CD4-positive, alpha-beta memory T cell (primary cell): ENCODE data around the gene RPS27. TPM values are rescaled to one million over a fixed set of nuclear protein-coding genes. Genes with fewer than 3 reads are reported as not detected.
"Not testable (repeated sequence)": the region's sequence is repeated elsewhere in the genome, so short reads cannot be mapped to it uniquely, and the experiment has no call there.

Source experiments
- CTCF ChIA-PET: fragments of 350-600 bp; sonication (Branson Sonifier 250); formaldehyde crosslinking; loops from one replicate; lab custom pipeline; 2021; ENCODE audit warnings: inconsistent platforms; ENCODE audit not compliant: partially characterized antibody; lab: Charles Lee
- POLR2A ChIA-PET: fragments of 350-600 bp; sonication (Branson Sonifier 250); formaldehyde crosslinking; loops from one replicate; lab custom pipeline; 2021; ENCODE audit not compliant: partially characterized antibody; lab: Charles Lee
- DNase-seq, 5 donors: peaks; one replicate each; pipeline versions ENCODE4 v3.0.0 to v3.0.0-alpha.2; 2020 to 2022; ENCODE audit warnings: mixed read lengths in 1 of 5
- H3K27ac ChIP-seq: one replicate; pipeline ENCODE4 v1.7.0; 2013; ENCODE audit warnings: low read depth, low read length
- H3K27me3 ChIP-seq: 2 replicates; pipeline ENCODE4 v1.7.0; 2013; ENCODE audit warnings: mild to moderate bottlenecking, low read length, moderate library complexity; ENCODE audit not compliant: insufficient read depth
- H3K36me3 ChIP-seq: 2 replicates; pipeline ENCODE4 v1.7.0; 2013; ENCODE audit warnings: mild to moderate bottlenecking, low read length, moderate library complexity; ENCODE audit not compliant: insufficient read depth
- H3K4me1 ChIP-seq: 2 replicates; pipeline ENCODE4 v1.7.0; 2013; ENCODE audit warnings: mild to moderate bottlenecking, low read length, moderate library complexity; ENCODE audit not compliant: insufficient read depth
- H3K4me3 ChIP-seq, 2 donors: one replicate each; pipeline ENCODE4 v1.7.0; 2013; ENCODE audit warnings: low read length in 2 of 2, mild to moderate bottlenecking in 1 of 2
- H3K9me3 ChIP-seq, 2 donors: one replicate each; pipeline ENCODE4 v1.7.0; 2013; ENCODE audit warnings: low read length in 2 of 2, control low read depth in 1 of 2; ENCODE audit not compliant: control insufficient read depth in 1 of 2
- H3K27ac Mint-ChIP-seq, 7 donors: one replicate each; pipeline ENCODE4 v1.8.0; 2020 to 2021; ENCODE audit warnings: mixed read lengths in 7 of 7, mild to moderate bottlenecking in 6 of 7, inconsistent platforms in 3 of 7, moderate library complexity in 3 of 7
- H3K27me3 Mint-ChIP-seq, 2 donors: one replicate each; pipeline ENCODE4 v1.8.0; 2020 to 2021; ENCODE audit warnings: mixed read lengths in 2 of 2
- H3K36me3 Mint-ChIP-seq, 2 donors: one replicate each; pipeline ENCODE4 v1.8.0; 2020 to 2021; ENCODE audit warnings: mixed read lengths in 2 of 2, inconsistent platforms in 1 of 2, mild to moderate bottlenecking in 1 of 2
- H3K4me1 Mint-ChIP-seq, 4 donors: one replicate each; pipeline ENCODE4 v1.8.0; 2020 to 2021; ENCODE audit warnings: mixed read lengths in 4 of 4, mild to moderate bottlenecking in 1 of 4
- H3K4me3 Mint-ChIP-seq, 8 donors: one replicate each; pipeline ENCODE4 v1.8.0; 2020 to 2021; ENCODE audit warnings: mixed read lengths in 8 of 8, mild to moderate bottlenecking in 7 of 8, moderate library complexity in 6 of 8, inconsistent platforms in 3 of 8
- H3K9me3 Mint-ChIP-seq, 8 donors: one replicate each; pipeline ENCODE4 v1.8.0; 2020 to 2021; ENCODE audit warnings: mixed read lengths in 8 of 8, mild to moderate bottlenecking in 5 of 8, inconsistent platforms in 3 of 8, moderate library complexity in 1 of 8
- intact Hi-C: fragments of 100-400 bp; cut with micrococcal nuclease; formaldehyde crosslinking; loops from one replicate; pipeline ENCODE4 v1.15.1; 2023
- polyA plus RNA-seq, 2 donors: library from polyadenylated mRNA; unstranded; fragments of 300-500 nt; fragmentation: Illumina TruSeq; gene quantifications; one replicate each; pipeline ENCODE4 v1.2.3, GENCODE V29; 2021
- total RNA-seq, 2 experiments: library from RNA; stranded (reverse); gene quantifications; one replicate each; pipeline ENCODE4 v1.2.3, GENCODE V29; 2021

The RPS27 gene
- total and polyA plus RNA-seq, 4 experiments from 2014 or later = 6,785 to 21,324 (median 12,054) TPM

GRCh38 chr1:153981735-153982134 lies 8.8 kb upstream of the RPS27 start:
- H3K27me3 ChIP-seq, H3K4me3 ChIP-seq, intact Hi-C loops, DNase-seq, H3K27ac ChIP-seq, H3K27me3 Mint-ChIP-seq, H3K9me3 Mint-ChIP-seq, H3K36me3 ChIP-seq, CTCF ChIA-PET, H3K9me3 ChIP-seq: not testable (repeated sequence)
- Mint-ChIP-seq H3K4me1 (peaks cover 8 to 26% (median 17%) of the 10 kb centered on the region in 4 donors), H3K4me3 (peak overlapping the region in 1 of 8 donors; percentile 30), H3K27ac (peak overlapping the region in 1 of 7 donors; percentile 33), H3K36me3 (peaks cover 0 to 11% of the 10 kb centered on the region in 2 donors)
- peaks cover 12% of the 10 kb centered on the region for H3K4me1 ChIP-seq
- POLR2A ChIA-PET = interaction anchor here (1.3 to 1.8 kb wide), 2 partner anchors 9 to 11 kb away, joined by 6 to 8 read pairs; partner anchors contain the start of gene RPS27

- Histone ChIP-seq H3K4me1 (peaks cover 4% of the 10 kb centered on the region), H3K9me3 (no peaks in the 10 kb centered on the region), H3K27ac (no peak overlapping the region), H3K36me3 (no peaks in the 10 kb centered on the region), H3K4me3 (no peak overlapping the region), H3K27me3 (no peaks in the 10 kb centered on the region)
- Mint-ChIP-seq H3K27me3 (peaks cover 4 to 5% of the 10 kb centered on the region in 2 donors), H3K4me3 (no peak overlapping the region), H3K27ac (no peak overlapping the region), H3K36me3 (no peaks in the 10 kb centered on the region), H3K4me1 (peaks cover 5 to 12% (median 9%) of the 10 kb centered on the region in 4 donors), H3K9me3 (no peaks in the 10 kb centered on the region)
- ChIA-PET POLR2A (interaction anchor here (1.0 to 8.0 kb wide), 3 partner anchors 8 to 186 kb away, joined by 3 to 164 read pairs (median 4); partner anchors contain the start of genes CREB3L4 and JTB), CTCF (interaction anchor here (0.8 to 11.0 kb wide), 6 partner anchors 19 to 200 kb away, joined by 3 to 169 read pairs (median 18); partner anchors contain the start of genes CREB3L4, DENND4B and SLC39A1)
- no peak for DNase-seq
- intact Hi-C loops = no loop called here
Measured at GRCh38 chr1:153984123-153984894, 6.3 kb upstream of the RPS27 start.

- Mint-ChIP-seq H3K27ac (peak overlapping the region in 2 of 7 donors; percentile 6 to 51), H3K27me3 (peaks cover 4 to 5% of the 10 kb centered on the region in 2 donors), H3K4me1 (peaks cover 6 to 15% (median 12%) of the 10 kb centered on the region in 4 donors), H3K9me3 (no peaks in the 10 kb centered on the region), H3K36me3 (no peaks in the 10 kb centered on the region), H3K4me3 (no peak overlapping the region)
- Histone ChIP-seq H3K27ac (no peak overlapping the region), H3K4me3 (no peak overlapping the region), H3K36me3 (no peaks in the 10 kb centered on the region), H3K27me3 (no peaks in the 10 kb centered on the region), H3K9me3 (no peaks in the 10 kb centered on the region), H3K4me1 (peaks cover 10% of the 10 kb centered on the region)
- intact Hi-C loops = no loop called here
- DNase-seq = no peak
- CTCF ChIA-PET = interaction anchor here (1.1 to 11.0 kb wide), 10 partner anchors 9 to 234 kb away, joined by 3 to 169 read pairs (median 6); partner anchors contain the start of genes CREB3L4, DENND4B, SLC27A3 and SLC39A1
- POLR2A ChIA-PET = interaction anchor here (1.0 to 8.0 kb wide), 5 partner anchors 9 to 188 kb away, joined by 3 to 164 read pairs (median 16); partner anchors contain the start of genes CREB3L4, DENND4B and JTB
Measured at GRCh38 chr1:153985341-153985912, 5.1 kb upstream of the RPS27 start.

GRCh38 chr1:153985941-153986761 lies 4.4 kb upstream of the RPS27 start, which contains the start of gene RAB13:
TSS of gene RAB13 (minus strand) at chr1:153986339. CDS start at chr1:153986236, 103 bp downstream.
- Mint-ChIP-seq H3K4me1 (peaks cover 8 to 20% (median 15%) of the 10 kb centered on the region in 4 donors), H3K36me3 (peaks cover 1 to 6% of the 10 kb centered on the region in 2 donors), H3K9me3 (peaks cover 0 to 3% (median 0%) of the 10 kb centered on the region in 8 donors), H3K4me3 (peak within 1 kb of the TSS; percentile 2 to 72 (median 38)), H3K27ac (peak within 1 kb of the TSS; percentile 77 to 96 (median 88)), H3K27me3 (peaks cover 4 to 5% of the 10 kb centered on the region in 2 donors)
- POLR2A ChIA-PET = interaction anchor here (0.8 to 8.0 kb wide), 13 partner anchors 10 to 352 kb away, joined by 3 to 164 read pairs (median 4); partner anchors contain the start of genes CHTOP, CREB3L4, DENND4B and GATAD2B
- Histone ChIP-seq H3K4me1 (peaks cover 11% of the 10 kb centered on the region), H3K4me3 (no peak within 1 kb of the TSS), H3K9me3 (no peaks in the 10 kb centered on the region), H3K27ac (peak within 1 kb of the TSS; percentile 38), H3K27me3 (no peaks in the 10 kb centered on the region), H3K36me3 (no peaks in the 10 kb centered on the region)
- intact Hi-C loops = loop anchor here (1.0 to 2.0 kb wide), 9 partner anchors 27 to 475 kb away; partner anchors contain the start of genes CRTC2 and GATAD2B
- CTCF ChIA-PET = interaction anchor here (0.7 to 11.0 kb wide), 31 partner anchors 8 to 478 kb away, joined by 3 to 169 read pairs (median 4); partner anchors contain the start of genes CREB3L4, DENND4B, JTB and SLC27A3
- DNase-seq = no peak

GRCh38 chr1:153987621-153988020 lies 2.9 kb upstream of the RPS27 start:
- intact Hi-C loops = loop anchor here (2.0 kb wide), 3 partner anchors 29 to 477 kb away; partner anchors contain the start of genes CRTC2 and GATAD2B
- CTCF ChIA-PET = interaction anchor here (0.8 to 11.0 kb wide), 20 partner anchors 8 to 310 kb away, joined by 3 to 169 read pairs (median 4); partner anchors contain the start of genes CREB3L4, DENND4B, JTB and SLC39A1
- Histone ChIP-seq H3K9me3 (no peaks in the 10 kb centered on the region), H3K27ac (no peak overlapping the region), H3K4me1 (peaks cover 25% of the 10 kb centered on the region), H3K4me3 (no peak overlapping the region), H3K36me3 (peaks cover 12% of the 10 kb centered on the region), H3K27me3 (no peaks in the 10 kb centered on the region)
- H3K27ac Mint-ChIP-seq = peak overlapping the region in 4 of 7 donors; percentile 35 to 88 (median 66)
- H3K4me3 Mint-ChIP-seq = no peak overlapping the region
- POLR2A ChIA-PET = interaction anchor here (0.6 to 8.0 kb wide), 10 partner anchors 12 to 212 kb away, joined by 3 to 164 read pairs (median 7); partner anchors contain the start of genes CREB3L4, DENND4B, GATAD2B and JTB
- H3K9me3 Mint-ChIP-seq = peaks cover 0 to 3% (median 0%) of the 10 kb centered on the region in 8 donors
- H3K36me3 Mint-ChIP-seq = peaks cover 14 to 20% of the 10 kb centered on the region in 2 donors
- no peak for DNase-seq
- peaks cover 4 to 5% of the 10 kb centered on the region in 2 donors for H3K27me3 Mint-ChIP-seq
- peaks cover 17 to 34% (median 27%) of the 10 kb centered on the region in 4 donors for H3K4me1 Mint-ChIP-seq

GRCh38 chr1:153991151-153991630 lies 629 bp downstream of the RPS27 start:
- Histone ChIP-seq H3K27me3 (no peaks in the 10 kb centered on the region), H3K27ac (peak overlapping the region; percentile 93), H3K4me1 (peaks cover 37% of the 10 kb centered on the region), H3K36me3 (peaks cover 15% of the 10 kb centered on the region), H3K4me3 (peak overlapping the region; percentile 87 to 92), H3K9me3 (no peaks in the 10 kb centered on the region)
- DNase-seq = no peak
- POLR2A ChIA-PET = interaction anchor here (0.6 to 8.0 kb wide), 47 partner anchors 10 to 964 kb away, joined by 3 to 164 read pairs (median 6); partner anchors contain the start of genes CHTOP, CREB3L4, CRTC2 and DENND4B
- H3K27me3 Mint-ChIP-seq = peaks cover 2 to 3% of the 10 kb centered on the region in 2 donors
- H3K4me3 Mint-ChIP-seq = peak overlapping the region; percentile 94 to 99 (median 98)
- peaks cover 29 to 41% of the 10 kb centered on the region in 2 donors for H3K36me3 Mint-ChIP-seq
- CTCF ChIA-PET = interaction anchor here (1.3 to 11.0 kb wide), 6 partner anchors 13 to 344 kb away, joined by 3 to 169 read pairs (median 5); partner anchors contain the start of genes CREB3L4, DENND4B and JTB
- intact Hi-C loops = loop anchor here (2.0 kb wide), 2 partner anchors 192 to 358 kb away; no protein-coding TSS in a partner anchor
- H3K4me1 Mint-ChIP-seq = peaks cover 22 to 44% (median 33%) of the 10 kb centered on the region in 4 donors
- H3K9me3 Mint-ChIP-seq = peaks cover 0 to 6% (median 0%) of the 10 kb centered on the region in 8 donors
- peak overlapping the region; percentile 93 to 100 (median 100) for H3K27ac Mint-ChIP-seq
